Suprapubic skin (tissue), 4 donors: ENCODE data around the gene AK1. TPM values are rescaled to one million over a fixed set of nuclear protein-coding genes. Genes with fewer than 3 reads are reported as not detected.

Source experiments
- DNase-seq, 2 donors: peaks; one replicate each; pipeline ENCODE4 v3.0.0-alpha.2; 2019; ENCODE audit warnings: low spot score in 2 of 2
- H3K27ac ChIP-seq: fragments of 200-600 bp; sonication (generic); one replicate; pipeline ENCODE4 v1.5.1; 2019
- H3K27me3 ChIP-seq: fragments of 200-600 bp; sonication (generic); one replicate; pipeline ENCODE4 v1.5.1; 2019
- H3K36me3 ChIP-seq: fragments of 200-600 bp; sonication (generic); one replicate; pipeline ENCODE4 v1.5.1; 2019
- H3K4me1 ChIP-seq: fragments of 200-600 bp; sonication (generic); one replicate; pipeline ENCODE4 v1.5.1; 2019
- H3K4me3 ChIP-seq: fragments of 200-600 bp; sonication (generic); one replicate; pipeline ENCODE4 v1.5.1; 2019; ENCODE audit warnings: mild to moderate bottlenecking
- H3K9me3 ChIP-seq: fragments of 200-600 bp; sonication (generic); one replicate; pipeline ENCODE4 v1.5.1; 2019
- CTCF ChIP-seq, 2 donors: fragments of 200-600 bp in 1 of 2; fragments of 450-650 bp in 1 of 2; sonication (generic) in 1 of 2; IDR thresholded peaks; one replicate each; pipeline ENCODE4 v1.5.1; 2016 to 2019; ENCODE audit warnings: antibody characterized with exemption in 2 of 2, mild to moderate bottlenecking in 1 of 2, moderate library complexity in 1 of 2
- EP300 ChIP-seq: sonication (generic); formaldehyde crosslinking; IDR thresholded peaks from one replicate; pipeline ENCODE4 v1.6.1; 2017; ENCODE audit warnings: antibody characterized with exemption
- POLR2A ChIP-seq, 2 donors: fragments of 450-650 bp; IDR thresholded peaks; one replicate each; pipeline ENCODE4 v1.6.1; 2017; ENCODE audit warnings: antibody characterized with exemption in 2 of 2, mild to moderate bottlenecking in 2 of 2, moderate library complexity in 2 of 2
- POLR2AphosphoS5 ChIP-seq, 3 donors: sonication (generic); formaldehyde crosslinking; IDR thresholded peaks; one replicate each; pipeline ENCODE4 v1.6.1; 2017; ENCODE audit warnings: antibody characterized with exemption in 3 of 3
- WGBS: methylation state at CpG from one replicate; pipeline ENCODE4 v1.1.5; 2018; 5-methylcytosine and 5-hydroxymethylcytosine counted together
- total RNA-seq, 4 donors: library from RNA; depleted of rRNA; stranded (reverse); fragments of >200 nt; gene quantifications; one replicate each; pipeline ENCODE4 v1.1.0, GENCODE V29; 2016

Gene AK1
- total RNA-seq, 4 donors from 2014 or later = 22.6 to 36.0 (median 26.0) TPM

- no peak for TF ChIP-seq POLR2A (IDR thresholded peaks at IDR 0.05)
- TF ChIP-seq CTCF (IDR thresholded peaks at IDR 0.05) = peak in 1 of 2 donors; percentile 32
- Histone ChIP-seq H3K36me3 (peaks cover 11% of the 10 kb centered on the region), H3K27ac (no peak overlapping the region), H3K27me3 (no peaks in the 10 kb centered on the region), H3K9me3 (no peaks in the 10 kb centered on the region), H3K4me1 (peaks cover 28% of the 10 kb centered on the region), H3K4me3 (no peak overlapping the region)
- DNase-seq = peak in 1 of 2 donors; percentile 79
- 69% methylated on average over 21 of the region's 42 CpGs for WGBS
Measured at GRCh38 chr9:127825319-127826051, 52.0 kb downstream of the AK1 start.

- H3K4me3 ChIP-seq = no peak overlapping the region
- 64% methylated on average over 4 of the region's 4 CpGs for WGBS
- no peak overlapping the region for H3K27ac ChIP-seq
- H3K27me3 ChIP-seq = no peaks in the 10 kb centered on the region
- peaks cover 10% of the 10 kb centered on the region for H3K4me1 ChIP-seq
- no peaks in the 10 kb centered on the region for H3K9me3 ChIP-seq
- H3K36me3 ChIP-seq = peaks cover 39% of the 10 kb centered on the region
- TF ChIP-seq EP300 = no peak
- no peak for TF ChIP-seq POLR2A (IDR thresholded peaks at IDR 0.05)
- no peak for TF ChIP-seq CTCF (IDR thresholded peaks at IDR 0.05)
- TF ChIP-seq POLR2AphosphoS5 (IDR thresholded peaks at IDR 0.05) = no peak
- DNase-seq = no peak
Measured at GRCh38 chr9:127822108-127822507, 55.4 kb downstream of the AK1 start.

GRCh38 chr9:127818574-127818973 is 58.9 kb downstream of the AK1 start:
- no peak overlapping the region for H3K27ac ChIP-seq
- WGBS = 97% methylated on average over 11 of the region's 11 CpGs
- H3K36me3 ChIP-seq = peaks cover 65% of the 10 kb centered on the region
- TF ChIP-seq CTCF (IDR thresholded peaks at IDR 0.05) = no peak
- no peak for TF ChIP-seq EP300
- no peak for TF ChIP-seq POLR2A (IDR thresholded peaks at IDR 0.05)
- TF ChIP-seq POLR2AphosphoS5 (IDR thresholded peaks at IDR 0.05) = no peak
- no peaks in the 10 kb centered on the region for H3K4me1 ChIP-seq
- DNase-seq = no peak
- H3K9me3 ChIP-seq = no peaks in the 10 kb centered on the region
- no peak overlapping the region for H3K4me3 ChIP-seq
- no peaks in the 10 kb centered on the region for H3K27me3 ChIP-seq

- Histone ChIP-seq H3K4me1 (no peaks in the 10 kb centered on the region), H3K27ac (no peak overlapping the region), H3K9me3 (no peaks in the 10 kb centered on the region), H3K4me3 (no peak overlapping the region), H3K27me3 (no peaks in the 10 kb centered on the region), H3K36me3 (peaks cover 71% of the 10 kb centered on the region)
- TF ChIP-seq POLR2A (IDR thresholded peaks at IDR 0.05) (no peak), POLR2AphosphoS5 (IDR thresholded peaks at IDR 0.05) (no peak), EP300 (no peak), CTCF (IDR thresholded peaks at IDR 0.05) (no peak)
- DNase-seq = no peak
- 87% methylated on average over 14 of the region's 17 CpGs for WGBS
Measured at GRCh38 chr9:127817881-127818434, 59.5 kb downstream of the AK1 start.

GRCh38 chr9:127816728-127817127 is 60.7 kb downstream of the AK1 start:
- no peaks in the 10 kb centered on the region for H3K27me3 ChIP-seq
- no peak overlapping the region for H3K4me3 ChIP-seq
- 87% methylated on average over 3 of the region's 8 CpGs for WGBS
- no peaks in the 10 kb centered on the region for H3K4me1 ChIP-seq
- H3K27ac ChIP-seq = no peak overlapping the region
- no peak for TF ChIP-seq POLR2AphosphoS5 (IDR thresholded peaks at IDR 0.05)
- no peak for TF ChIP-seq EP300
- TF ChIP-seq CTCF (IDR thresholded peaks at IDR 0.05) = no peak
- TF ChIP-seq POLR2A (IDR thresholded peaks at IDR 0.05) = no peak
- no peaks in the 10 kb centered on the region for H3K9me3 ChIP-seq
- peaks cover 79% of the 10 kb centered on the region for H3K36me3 ChIP-seq
- no peak for DNase-seq
